Mucosa of descending colon (tissue), 3 donors: Measurements from ENCODE around the gene KL. TPM values are rescaled to one million over a fixed set of nuclear protein-coding genes. Genes with fewer than 3 reads are reported as not detected.

Source experiments
- ATAC-seq: fragments of 200-7000 bp; cut with Tn5 transposase; one replicate; pipeline ENCODE4 v1.9.1; 2020; ENCODE audit warnings: mild to moderate bottlenecking, moderate library complexity
- DNase-seq, 3 donors: peaks; one replicate each; pipeline ENCODE4 v3.0.0-alpha.2; 2020
- H3K36me3 ChIP-seq: fragments of 200-600 bp; one replicate; pipeline ENCODE4 v1.8.0; 2021; ENCODE audit warnings: low read depth, mild to moderate bottlenecking
- H3K4me1 ChIP-seq: fragments of 200-600 bp; one replicate; pipeline ENCODE4 v1.8.0; 2021; ENCODE audit warnings: low read depth, mild to moderate bottlenecking
- H3K4me3 ChIP-seq: fragments of 200-600 bp; one replicate; pipeline ENCODE4 v1.8.0; 2021; ENCODE audit warnings: mild to moderate bottlenecking
- H3K9me3 ChIP-seq: fragments of 200-600 bp; one replicate; pipeline ENCODE4 v1.8.0; 2021; ENCODE audit warnings: mild to moderate bottlenecking
- CTCF ChIP-seq: fragments of 200-600 bp; IDR thresholded peaks from one replicate; pipeline ENCODE4 v1.8.0; 2022; ENCODE audit warnings: antibody characterized with exemption, mild to moderate bottlenecking
- intact Hi-C, 2 donors: fragments of 100-400 bp; cut with DNase I in 1 of 2; cut with micrococcal nuclease in 1 of 2; formaldehyde crosslinking; loops; one replicate each; pipeline versions ENCODE4 v1.11.0 to v1.11.1; 2022; cut with DNase I, micrococcal nuclease
- total RNA-seq, 3 donors: library from RNA; stranded (reverse); fragmentation: NEBNext Ultra II Directional in 2 of 3; extraction: Animal tissue kit (Norgen Biotek cat#: 25700) in 2 of 3; gene quantifications; one replicate each; pipeline versions ENCODE4 v1.2.1 to v1.2.4, GENCODE V29; 2021 to 2023
- donor health status: DM: no; HTN: no; CAD: no; lungs with moderate emphysema.
- donor health status: DM: no; HTN: no; CAD: no.
- donor health status: DM: no; HTN: yes; CAD: no.

Gene KL
- total RNA-seq, 3 donors from 2014 or later: 0.63 to 6.0 (median 0.84) TPM

GRCh38 chr13:32984857-32985626 is 31.2 kb upstream of the KL start:
- no peak for TF ChIP-seq CTCF
- Histone ChIP-seq H3K4me3 (no peak overlapping the region), H3K36me3 (no peaks in the 10 kb centered on the region), H3K4me1 (no peaks in the 10 kb centered on the region), H3K9me3 (no peaks in the 10 kb centered on the region)
- ATAC-seq (peak; percentile 29), DNase-seq (peak in 1 of 3 donors; percentile 7)
- intact Hi-C loops: no loop called here

- DNase-seq (no peak), ATAC-seq (no peak)
- H3K4me3 ChIP-seq: no peak overlapping the region
- no peaks in the 10 kb centered on the region for H3K4me1 ChIP-seq
- no peaks in the 10 kb centered on the region for H3K36me3 ChIP-seq
- TF ChIP-seq CTCF: no peak
- intact Hi-C loops: no loop called here
- H3K9me3 ChIP-seq: no peaks in the 10 kb centered on the region
Measured at GRCh38 chr13:32986552-32986951, 29.7 kb upstream of the KL start.

- no peak for ATAC-seq
- H3K4me1 ChIP-seq: no peaks in the 10 kb centered on the region
- intact Hi-C loops: no loop called here
- no peak overlapping the region for H3K4me3 ChIP-seq
- no peaks in the 10 kb centered on the region for H3K36me3 ChIP-seq
- DNase-seq: no peak
- TF ChIP-seq CTCF: no peak
- H3K9me3 ChIP-seq: no peaks in the 10 kb centered on the region
Measured at GRCh38 chr13:32987462-32987861, 28.8 kb upstream of the KL start.

GRCh38 chr13:32988608-32989289 is 27.5 kb upstream of the KL start:
- ATAC-seq: no peak
- intact Hi-C loops: no loop called here
- no peaks in the 10 kb centered on the region for H3K9me3 ChIP-seq
- H3K4me3 ChIP-seq: no peak overlapping the region
- H3K4me1 ChIP-seq: no peaks in the 10 kb centered on the region
- no peak for TF ChIP-seq CTCF
- DNase-seq: no peak
- no peaks in the 10 kb centered on the region for H3K36me3 ChIP-seq

- H3K9me3 ChIP-seq: no peaks in the 10 kb centered on the region
- no peak overlapping the region for H3K4me3 ChIP-seq
- ATAC-seq (no peak), DNase-seq (no peak)
- intact Hi-C loops: no loop called here
- H3K36me3 ChIP-seq: no peaks in the 10 kb centered on the region
- H3K4me1 ChIP-seq: no peaks in the 10 kb centered on the region
- no peak for TF ChIP-seq CTCF
Measured at GRCh38 chr13:32989290-32989667, 26.9 kb upstream of the KL start.
